Thoracic aorta (tissue), 2 donors: ENCODE results near the gene SF3B4. TPM values are rescaled to one million over a fixed set of nuclear protein-coding genes. Genes with fewer than 3 reads are reported as not detected.

Source experiments
- ATAC-seq: fragments of 150-250 bp; one replicate; pipeline ENCODE4 v1.8.0; 2017; ENCODE audit warnings: low read depth; ENCODE audit not compliant: insufficient number of reproducible peaks, low FRiP score
- DNase-seq: peaks from one replicate; pipeline ENCODE4 v3.0.0-alpha.2; 2020; ENCODE audit warnings: low spot score
- H3K27ac ChIP-seq, 2 donors: fragments of 200-600 bp; sonication (generic); 1 replicate in 1 of 2; 2 replicates in 1 of 2; pipeline ENCODE4 v1.5.1; 2016; ENCODE audit warnings: mild to moderate bottlenecking in 2 of 2, moderate library complexity in 2 of 2
- H3K27me3 ChIP-seq: fragments of 200-600 bp; sonication (generic); replicated peaks from 2 replicates; pipeline ENCODE4 v1.6.0; 2016; ENCODE audit warnings: mild to moderate bottlenecking; ENCODE audit not compliant: insufficient read depth
- H3K36me3 ChIP-seq: fragments of 200-600 bp; sonication (generic); one replicate; pipeline ENCODE4 v1.5.1; 2016
- H3K4me1 ChIP-seq, 2 donors: fragments of 200-600 bp; sonication (generic); 1 replicate in 1 of 2; 2 replicates in 1 of 2; pipeline versions ENCODE4 v1.5.1 to v1.6.0; 2016; ENCODE audit warnings: low read depth in 2 of 2, mild to moderate bottlenecking in 1 of 2; ENCODE audit not compliant: control insufficient read depth in 1 of 2
- H3K4me3 ChIP-seq: fragments of 200-600 bp; sonication (generic); 2 replicates; pipeline ENCODE4 v1.5.1; 2016; ENCODE audit warnings: mild to moderate bottlenecking
- H3K9me3 ChIP-seq: fragments of 200-600 bp; sonication (generic); 2 replicates; pipeline ENCODE4 v1.5.1; 2016
- total RNA-seq, 2 donors: library from RNA; depleted of rRNA; stranded (reverse); fragments of >200 nt; gene quantifications; one replicate each; pipeline versions ENCODE4 v1.1.0 to v1.2.3, GENCODE V29; 2016
- TF ChIP-seq, protein P1 (sequence below): fragments of 200-600 bp; sonication (generic); IDR thresholded peaks from one replicate; pipeline ENCODE4 v1.5.1; 2019; ENCODE audit warnings: antibody characterized with exemption

SF3B4 gene
- total RNA-seq, 2 donors from 2014 or later, result 14.5 to 15.4 TPM

DNA sequence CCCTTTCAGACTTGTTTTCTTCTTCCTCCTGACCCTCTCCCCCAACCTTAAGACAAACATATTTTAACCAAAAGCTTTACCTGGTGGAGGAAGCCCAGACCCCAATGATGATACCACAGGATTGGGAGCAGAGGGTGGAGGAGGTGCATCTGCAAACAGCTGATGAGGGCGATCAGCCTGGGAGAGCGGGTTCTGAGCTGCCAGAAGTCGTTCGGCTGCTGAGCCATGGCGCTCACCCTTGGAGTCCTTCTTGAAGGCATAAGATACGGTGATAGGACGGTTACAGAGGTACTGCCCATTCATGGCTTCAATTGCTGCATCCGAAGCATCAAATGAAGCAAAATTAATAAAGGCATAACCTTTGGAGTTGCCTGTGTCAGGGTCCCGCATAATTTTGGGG, 1.3 kb downstream of the SF3B4 start:
- Histone ChIP-seq H3K9me3 (no peaks in the 10 kb centered on the region), H3K4me3 (peak overlapping the region; percentile 92), H3K27me3 (no peaks in the 10 kb centered on the region), H3K4me1 (peaks cover 17 to 39% of the 10 kb centered on the region in 2 donors), H3K27ac (no peak overlapping the region), H3K36me3 (peaks cover 57% of the 10 kb centered on the region)
- DNase-seq (no peak), ATAC-seq (no peak)
- TF ChIP-seq, protein P1, sequence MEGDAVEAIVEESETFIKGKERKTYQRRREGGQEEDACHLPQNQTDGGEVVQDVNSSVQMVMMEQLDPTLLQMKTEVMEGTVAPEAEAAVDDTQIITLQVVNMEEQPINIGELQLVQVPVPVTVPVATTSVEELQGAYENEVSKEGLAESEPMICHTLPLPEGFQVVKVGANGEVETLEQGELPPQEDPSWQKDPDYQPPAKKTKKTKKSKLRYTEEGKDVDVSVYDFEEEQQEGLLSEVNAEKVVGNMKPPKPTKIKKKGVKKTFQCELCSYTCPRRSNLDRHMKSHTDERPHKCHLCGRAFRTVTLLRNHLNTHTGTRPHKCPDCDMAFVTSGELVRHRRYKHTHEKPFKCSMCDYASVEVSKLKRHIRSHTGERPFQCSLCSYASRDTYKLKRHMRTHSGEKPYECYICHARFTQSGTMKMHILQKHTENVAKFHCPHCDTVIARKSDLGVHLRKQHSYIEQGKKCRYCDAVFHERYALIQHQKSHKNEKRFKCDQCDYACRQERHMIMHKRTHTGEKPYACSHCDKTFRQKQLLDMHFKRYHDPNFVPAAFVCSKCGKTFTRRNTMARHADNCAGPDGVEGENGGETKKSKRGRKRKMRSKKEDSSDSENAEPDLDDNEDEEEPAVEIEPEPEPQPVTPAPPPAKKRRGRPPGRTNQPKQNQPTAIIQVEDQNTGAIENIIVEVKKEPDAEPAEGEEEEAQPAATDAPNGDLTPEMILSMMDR, result no peak

DNA sequence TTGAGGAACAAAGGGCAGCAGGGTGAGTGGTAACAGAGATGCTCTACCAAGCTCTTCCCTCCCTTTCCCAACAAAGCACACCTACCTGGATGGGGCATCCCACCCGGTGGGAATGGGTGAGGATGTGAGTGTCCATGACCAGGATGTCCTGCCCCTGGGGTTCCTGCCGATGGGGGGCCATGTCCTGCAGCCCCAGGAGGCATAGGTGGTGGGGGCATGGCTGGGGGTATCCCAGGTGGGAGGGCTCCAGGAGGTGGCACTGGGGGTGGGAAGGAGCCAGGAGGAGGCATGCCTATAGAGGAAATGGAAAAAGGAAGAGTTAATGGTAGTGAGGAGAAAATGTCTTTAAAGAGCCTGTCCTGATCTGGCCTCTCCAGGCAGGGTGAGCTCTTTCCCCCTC, 1.9 kb downstream of the SF3B4 start:
- no peaks in the 10 kb centered on the region for H3K9me3 ChIP-seq
- DNase-seq (no peak), ATAC-seq (no peak)
- peaks cover 52% of the 10 kb centered on the region for H3K36me3 ChIP-seq
- H3K27ac ChIP-seq, result no peak overlapping the region
- no peak overlapping the region for H3K4me3 ChIP-seq
- no peaks in the 10 kb centered on the region for H3K27me3 ChIP-seq
- H3K4me1 ChIP-seq, result peaks cover 17 to 39% of the 10 kb centered on the region in 2 donors
- TF ChIP-seq, protein P1, result no peak

DNA sequence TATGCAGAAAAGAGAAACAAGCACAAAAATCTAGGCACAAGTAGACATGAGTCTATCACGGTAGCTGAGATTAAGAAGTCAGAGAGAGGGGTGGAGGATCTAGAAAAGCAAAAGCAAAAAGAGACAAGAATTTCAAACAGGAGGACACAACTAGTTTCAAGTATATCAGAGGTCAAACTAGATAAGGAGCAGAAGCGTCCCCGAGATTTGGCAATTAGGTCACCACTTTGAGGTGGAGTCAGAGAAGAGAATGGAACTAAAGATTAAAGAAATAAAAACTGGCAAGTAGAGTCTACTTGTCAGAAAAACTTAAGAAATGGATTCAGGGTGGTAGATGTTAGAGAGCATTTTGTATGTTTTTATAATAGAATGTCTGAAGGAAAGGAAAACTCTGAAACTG, 2.3 kb downstream of the SF3B4 start:
- no peak for DNase-seq
- H3K4me3 ChIP-seq, result no peak overlapping the region
- H3K27ac ChIP-seq, result no peak overlapping the region
- TF ChIP-seq, protein P1, result no peak
- peaks cover 17 to 39% of the 10 kb centered on the region in 2 donors for H3K4me1 ChIP-seq
- H3K27me3 ChIP-seq, result no peaks in the 10 kb centered on the region
- peaks cover 48% of the 10 kb centered on the region for H3K36me3 ChIP-seq
- no peaks in the 10 kb centered on the region for H3K9me3 ChIP-seq
- no peak for ATAC-seq

DNA sequence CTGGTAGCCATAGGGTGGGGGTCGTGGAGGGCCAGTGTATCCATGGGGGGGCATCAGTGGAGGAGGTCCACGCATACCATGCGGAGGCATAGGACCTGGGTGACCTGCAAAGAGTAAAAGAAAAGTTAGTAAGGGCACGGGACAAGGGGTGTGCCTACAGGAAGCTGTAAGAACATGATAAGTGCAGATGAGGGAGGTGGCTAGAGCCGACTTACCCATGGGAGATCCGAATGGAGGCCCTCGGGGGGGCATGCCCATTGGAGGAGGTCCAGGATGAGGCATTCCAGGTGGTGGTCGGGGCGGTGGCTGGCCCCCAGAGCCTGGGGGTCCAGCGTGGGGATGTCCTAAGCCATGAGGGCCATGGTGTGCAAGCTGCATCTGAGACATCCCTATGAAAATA, 4.0 kb downstream of the SF3B4 start:
- no peak overlapping the region for H3K4me3 ChIP-seq
- H3K4me1 ChIP-seq, result peaks cover 16 to 36% of the 10 kb centered on the region in 2 donors
- ATAC-seq, result no peak
- TF ChIP-seq, protein P1, result no peak
- no peak for DNase-seq
- peaks cover 38% of the 10 kb centered on the region for H3K36me3 ChIP-seq
- no peaks in the 10 kb centered on the region for H3K9me3 ChIP-seq
- no peaks in the 10 kb centered on the region for H3K27me3 ChIP-seq
- H3K27ac ChIP-seq, result no peak overlapping the region

DNA sequence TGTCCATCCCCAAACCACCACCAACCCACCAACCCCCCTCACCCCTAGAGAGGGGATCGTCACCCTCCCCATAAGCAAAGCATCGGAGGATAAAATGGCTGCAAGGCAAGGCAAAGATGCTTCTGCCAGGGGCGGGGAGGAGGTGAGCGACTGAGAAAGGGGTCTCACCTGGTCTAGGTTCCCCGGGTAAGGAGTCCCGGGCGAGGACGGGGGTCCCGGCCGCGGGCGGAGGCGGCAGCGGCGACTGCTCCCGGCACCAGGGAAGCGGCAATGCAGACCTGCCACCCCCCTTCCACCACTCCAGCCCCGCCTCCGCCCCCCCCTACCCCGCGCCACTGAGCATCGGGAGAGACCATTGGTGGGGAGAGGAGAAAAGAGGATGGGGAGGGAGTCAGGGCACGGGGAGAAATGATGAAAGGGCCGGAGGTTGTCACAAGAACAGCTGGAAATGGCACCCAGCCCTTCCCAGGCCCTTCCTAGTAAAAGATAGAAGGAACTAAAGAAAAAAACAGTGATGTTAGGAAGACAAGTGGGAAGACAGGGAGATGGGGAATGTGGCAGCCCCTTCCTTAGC, 9.9 kb downstream of the SF3B4 start, which contains the start of gene SV2A:
SV2A (minus strand) TSS at position 274 of the 574 bp plus-strand sequence. CDS start 4,004 bp downstream, outside the sequence.
- Histone ChIP-seq H3K4me1 (peaks cover 7 to 27% of the 10 kb centered on the region in 2 donors), H3K27me3 (no peaks in the 10 kb centered on the region), H3K36me3 (peaks cover under 1% of the 10 kb centered on the region), H3K27ac (peak within 1 kb of the TSS; percentile 63 to 82), H3K9me3 (no peaks in the 10 kb centered on the region), H3K4me3 (peak within 1 kb of the TSS; percentile 93)
- peak; percentile 50 for ATAC-seq
- peak; percentile 36 for DNase-seq
- TF ChIP-seq, protein P1, result no peak
